HepG2 (cell line): ENCODE data around the gene CLIC6.

Experiments used
- ESRRA ChIP-seq: sonication (generic); formaldehyde crosslinking; IDR thresholded peaks from 2 replicates; pipeline ENCODE4 v1.5.1; 2020; ENCODE audit warnings: mild to moderate bottlenecking, low read depth, missing genetic modification reagents
- SMARCE1 ChIP-seq: fragments of 450-650 bp; IDR thresholded peaks from 2 replicates; pipeline ENCODE4 v1.6.1; 2017; ENCODE audit warnings: borderline replicate concordance

GRCh38 chr21:34653522-34653921, 15.3 kb upstream of the CLIC6 start:
- TF ChIP-seq ESRRA (CRISPR knock-in tag) (no peak), SMARCE1 (no peak)
